Fibroblast of lung (primary cell): ENCODE measurements around the gene PCBP3. TPM values are rescaled to one million over a fixed set of nuclear protein-coding genes. Genes with fewer than 3 reads are reported as not detected.

ENCODE experiments used
- DNase-seq, 2 donors: peaks; one replicate each; pipeline versions ENCODE4 v3.0.0 to v3.0.0-alpha.2; 2010; ENCODE audit warnings: low read depth in 2 of 2
- H2AFZ ChIP-seq: 2 replicates; pipeline ENCODE4 v1.5.1; 2012; ENCODE audit warnings: low read length, control low read depth, inconsistent platforms
- H3K27ac ChIP-seq: 2 replicates; pipeline ENCODE4 v1.5.1; 2011; ENCODE audit warnings: low read length, control low read depth; ENCODE audit not compliant: insufficient read depth
- H3K27me3 ChIP-seq: 2 replicates; pipeline ENCODE4 v1.5.1; 2011; ENCODE audit warnings: mild to moderate bottlenecking, low read length; ENCODE audit not compliant: control insufficient read depth, insufficient read depth
- H3K36me3 ChIP-seq: 2 replicates; pipeline ENCODE4 v1.5.1; 2011; ENCODE audit warnings: low read length; ENCODE audit not compliant: control insufficient read depth, insufficient read depth
- H3K4me1 ChIP-seq: 2 replicates; pipeline ENCODE4 v1.5.1; 2011; ENCODE audit warnings: low read length; ENCODE audit not compliant: control insufficient read depth, insufficient read depth; ENCODE audit errors: extremely low read depth
- H3K4me2 ChIP-seq: 2 replicates; pipeline ENCODE4 v1.5.1; 2011; ENCODE audit warnings: low read length, control low read depth; ENCODE audit not compliant: insufficient read depth; ENCODE audit errors: extremely low read depth
- H3K4me3 ChIP-seq, 4 experiments: fragments of 200-600 bp in 1 of 4; sonication (generic) in 1 of 4; replicated peaks in 1 of 4; 2 replicates each; pipeline ENCODE4 v1.5.1; 2011 to 2016; ENCODE audit warnings: low read length in 4 of 4, low read depth in 3 of 4, mild to moderate bottlenecking in 3 of 4, control low read depth in 2 of 4, inconsistent platforms in 1 of 4, mixed read lengths in 1 of 4; ENCODE audit not compliant: insufficient read depth in 1 of 4; ENCODE audit errors: control extremely low read depth in 1 of 4
- H3K79me2 ChIP-seq: 2 replicates; pipeline ENCODE4 v1.5.1; 2012; ENCODE audit warnings: mild to moderate bottlenecking, low read length, inconsistent platforms; ENCODE audit not compliant: control insufficient read depth, insufficient read depth
- H3K9ac ChIP-seq: 2 replicates; pipeline ENCODE4 v1.5.1; 2011; ENCODE audit warnings: mild to moderate bottlenecking, low read length, control low read depth; ENCODE audit not compliant: insufficient read depth
- H3K9me3 ChIP-seq: 2 replicates; pipeline ENCODE4 v1.5.1; 2012; ENCODE audit warnings: low read depth, low read length; ENCODE audit not compliant: control insufficient read depth, insufficient read depth
- H4K20me1 ChIP-seq: 2 replicates; pipeline ENCODE4 v1.5.1; 2011; ENCODE audit warnings: low read length; ENCODE audit not compliant: control insufficient read depth, insufficient read depth; ENCODE audit errors: extremely low read depth
- EZH2 ChIP-seq: IDR thresholded peaks from 2 replicates; pipeline ENCODE4 v1.5.1; 2012; ENCODE audit warnings: low read length, control low read depth, mild to moderate bottlenecking; ENCODE audit errors: missing control alignments
- polyA plus RNA-seq, 2 donors: library from polyadenylated mRNA; depleted of rRNA in 1 of 2; stranded (reverse) in 1 of 2; unstranded in 1 of 2; fragments of >200 nt; gene quantifications; 2 replicates each; pipeline ENCODE4 v1.2.1, GENCODE V29; 2011 to 2012; ENCODE audit warnings: missing spikeins in 1 of 2
- total RNA-seq: library from RNA; depleted of rRNA; stranded (reverse); fragments of >200 nt; gene quantifications from 2 replicates; pipeline ENCODE4 v1.2.1, GENCODE V29; 2014
- TF ChIP-seq, protein P1 (sequence below), 2 donors: IDR thresholded peaks in 1 of 2; conservative IDR thresholded peaks in 1 of 2; 1 replicate in 1 of 2; 2 replicates in 1 of 2; pipeline ENCODE4 v1.5.1; 2011 to 2012; ENCODE audit warnings: low read length in 2 of 2, control low read depth in 1 of 2, inconsistent platforms in 1 of 2, low read depth in 1 of 2, mild to moderate bottlenecking in 1 of 2

The PCBP3 gene
- total and polyA plus RNA-seq, 2 donors (not counting 1 experiment from before 2014, with no cell fraction given), result 0.51 to 1.7 TPM

DNA sequence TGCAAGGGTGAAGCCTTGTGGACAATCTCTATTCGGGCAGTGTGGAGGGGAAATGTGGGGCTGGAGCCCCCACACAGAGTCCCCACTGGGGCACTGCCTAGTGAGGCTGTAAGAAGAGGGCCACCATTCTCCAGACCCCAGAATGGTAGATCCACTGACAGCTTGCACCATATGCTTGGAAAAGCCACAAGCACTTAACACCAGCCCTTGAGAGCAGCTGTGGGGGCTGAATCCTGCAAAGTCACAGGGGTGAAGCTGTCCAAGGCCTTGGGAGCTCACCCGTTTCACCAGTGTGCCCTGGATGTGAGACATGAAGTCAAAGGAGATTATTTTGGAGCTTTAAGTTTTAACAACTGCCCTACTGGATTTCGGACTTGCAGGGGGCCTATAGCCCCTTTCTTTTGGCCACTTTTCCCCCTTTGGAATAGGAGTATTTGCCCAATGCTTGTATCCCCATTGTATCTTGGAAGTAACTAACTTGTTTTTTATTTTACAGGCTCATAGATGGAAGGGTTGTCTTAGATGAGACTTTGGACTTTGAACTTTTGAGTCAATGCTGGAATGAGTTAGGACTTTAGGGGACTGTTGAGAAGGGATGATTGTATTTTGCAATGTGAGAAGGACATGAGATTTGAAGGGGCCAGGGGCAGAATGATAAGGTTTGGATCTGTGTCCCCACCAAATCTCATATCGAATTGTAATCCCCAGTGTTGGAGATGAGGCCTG lies 321.7 kb downstream of the PCBP3 start:
- Histone ChIP-seq H3K4me3 (no peak overlapping the region), H3K4me2 (no peak overlapping the region), H3K4me1 (no peaks in the 10 kb centered on the region), H3K9me3 (no peaks in the 10 kb centered on the region), H4K20me1 (no peaks in the 10 kb centered on the region), H3K27ac (no peak overlapping the region), H3K79me2 (no peaks in the 10 kb centered on the region), H3K9ac (no peak overlapping the region), H2AFZ (no peak overlapping the region), H3K27me3 (no peaks in the 10 kb centered on the region), H3K36me3 (no peaks in the 10 kb centered on the region)
- TF ChIP-seq, protein P1, sequence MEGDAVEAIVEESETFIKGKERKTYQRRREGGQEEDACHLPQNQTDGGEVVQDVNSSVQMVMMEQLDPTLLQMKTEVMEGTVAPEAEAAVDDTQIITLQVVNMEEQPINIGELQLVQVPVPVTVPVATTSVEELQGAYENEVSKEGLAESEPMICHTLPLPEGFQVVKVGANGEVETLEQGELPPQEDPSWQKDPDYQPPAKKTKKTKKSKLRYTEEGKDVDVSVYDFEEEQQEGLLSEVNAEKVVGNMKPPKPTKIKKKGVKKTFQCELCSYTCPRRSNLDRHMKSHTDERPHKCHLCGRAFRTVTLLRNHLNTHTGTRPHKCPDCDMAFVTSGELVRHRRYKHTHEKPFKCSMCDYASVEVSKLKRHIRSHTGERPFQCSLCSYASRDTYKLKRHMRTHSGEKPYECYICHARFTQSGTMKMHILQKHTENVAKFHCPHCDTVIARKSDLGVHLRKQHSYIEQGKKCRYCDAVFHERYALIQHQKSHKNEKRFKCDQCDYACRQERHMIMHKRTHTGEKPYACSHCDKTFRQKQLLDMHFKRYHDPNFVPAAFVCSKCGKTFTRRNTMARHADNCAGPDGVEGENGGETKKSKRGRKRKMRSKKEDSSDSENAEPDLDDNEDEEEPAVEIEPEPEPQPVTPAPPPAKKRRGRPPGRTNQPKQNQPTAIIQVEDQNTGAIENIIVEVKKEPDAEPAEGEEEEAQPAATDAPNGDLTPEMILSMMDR (conservative IDR thresholded peaks at IDR 0.05 in 1 of 2, IDR thresholded peaks at IDR 0.05 in 1 of 2; ENCODE audit: low read depth in 1 of 2, low read length in 2 of 2), result no peak
- TF ChIP-seq EZH2, result no peak
- DNase-seq, result no peak

DNA sequence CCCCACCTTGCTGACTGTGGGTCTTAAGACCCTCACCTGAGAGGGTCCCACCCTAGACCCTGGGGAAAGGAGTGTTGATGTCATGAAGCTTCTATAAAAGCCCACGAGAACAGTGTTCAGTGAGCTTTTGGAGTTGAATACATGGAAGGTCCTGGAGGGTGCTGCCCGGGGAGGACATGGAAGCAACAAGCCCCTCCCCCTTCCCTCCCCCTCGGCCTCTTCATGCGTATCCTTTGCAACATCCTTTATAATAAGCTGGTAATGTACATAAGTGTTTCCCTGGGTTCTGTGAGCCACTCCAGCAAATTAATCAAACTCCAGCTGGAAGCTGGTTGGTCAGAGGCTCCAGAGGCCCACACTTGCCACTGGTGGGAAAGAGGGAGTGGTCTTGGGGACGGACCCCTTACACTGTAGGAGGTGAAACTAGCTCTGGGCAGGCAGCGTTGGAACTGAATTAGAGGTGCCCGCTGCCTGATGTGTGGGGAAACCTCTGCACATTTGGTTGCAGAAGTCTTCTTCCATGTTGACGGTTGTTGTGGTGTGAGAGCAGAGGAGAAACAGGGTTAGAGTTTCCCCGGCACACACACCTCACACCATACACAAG lies 323.4 kb downstream of the PCBP3 start:
- Histone ChIP-seq H3K36me3 (no peaks in the 10 kb centered on the region), H3K4me2 (no peak overlapping the region), H3K79me2 (no peaks in the 10 kb centered on the region), H4K20me1 (no peaks in the 10 kb centered on the region), H3K9me3 (no peaks in the 10 kb centered on the region), H3K27ac (no peak overlapping the region), H3K27me3 (no peaks in the 10 kb centered on the region), H3K9ac (no peak overlapping the region), H2AFZ (no peak overlapping the region), H3K4me3 (no peak overlapping the region), H3K4me1 (peaks cover 10% of the 10 kb centered on the region)
- TF ChIP-seq EZH2, result no peak
- TF ChIP-seq, protein P1 (conservative IDR thresholded peaks at IDR 0.05 in 1 of 2, IDR thresholded peaks at IDR 0.05 in 1 of 2; ENCODE audit: low read depth in 1 of 2, low read length in 2 of 2), result no peak
- no peak for DNase-seq

DNA sequence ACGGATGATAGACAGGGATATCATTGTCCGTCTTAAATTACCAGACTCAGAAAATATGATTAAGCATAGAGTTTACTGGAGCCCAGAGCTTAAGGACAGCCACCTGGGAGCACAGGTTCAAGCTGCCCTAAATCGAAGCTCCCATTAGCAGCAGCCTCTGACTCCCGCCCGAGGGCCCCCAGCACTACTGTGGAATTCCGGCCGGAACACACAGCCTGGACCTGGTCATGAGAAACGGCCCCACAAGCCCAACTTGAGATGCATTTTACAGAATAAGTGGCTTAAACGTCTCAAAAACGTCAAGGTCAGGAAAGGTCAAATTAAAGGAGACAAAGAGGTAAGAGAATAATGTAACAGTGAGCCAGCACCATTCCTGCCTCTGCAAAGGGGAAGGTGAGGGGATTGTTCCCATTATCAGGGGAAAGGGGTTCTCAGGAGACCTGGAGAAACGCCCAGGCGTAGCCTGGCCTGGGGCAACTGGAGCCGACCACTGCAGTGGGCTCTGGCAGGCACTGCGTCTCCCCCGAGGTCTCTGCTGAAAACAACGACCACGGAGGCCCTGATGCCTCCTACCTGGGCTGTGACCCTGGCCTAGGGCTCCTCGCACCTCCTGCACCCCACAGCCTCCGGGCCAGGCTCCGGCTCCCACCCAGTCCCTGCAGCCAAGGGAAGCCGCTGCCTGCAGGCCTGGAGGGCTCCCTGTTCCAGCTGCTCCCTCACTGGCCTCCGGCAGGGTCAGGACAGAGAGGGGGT lies 326.6 kb downstream of the PCBP3 start:
- Histone ChIP-seq H2AFZ (no peak overlapping the region), H4K20me1 (no peaks in the 10 kb centered on the region), H3K27ac (no peak overlapping the region), H3K79me2 (no peaks in the 10 kb centered on the region), H3K36me3 (no peaks in the 10 kb centered on the region), H3K9ac (no peak overlapping the region), H3K4me3 (no peak overlapping the region), H3K4me2 (no peak overlapping the region), H3K4me1 (peaks cover 32% of the 10 kb centered on the region), H3K9me3 (no peaks in the 10 kb centered on the region), H3K27me3 (no peaks in the 10 kb centered on the region)
- DNase-seq, result no peak
- TF ChIP-seq EZH2, result no peak
- TF ChIP-seq, protein P1 (conservative IDR thresholded peaks at IDR 0.05 in 1 of 2, IDR thresholded peaks at IDR 0.05 in 1 of 2; ENCODE audit: low read depth in 1 of 2, low read length in 2 of 2), result no peak
